ENCODE measurements around the gene AGAP1.

AGAP1 gene

GRCh38 chr2:235858881-235859280 is 365.0 kb downstream of the AGAP1 start:
- no peak for DNase-seq (ENCODE audit: low read depth in 1 of 2, low spot score in 1 of 2)

- DNase-seq (ENCODE audit: low read depth in 1 of 2, low spot score in 1 of 2), result no peak
These were observed 365.8 kb downstream of the AGAP1 start for GRCh38 chr2:235859651-235860050.

DNA sequence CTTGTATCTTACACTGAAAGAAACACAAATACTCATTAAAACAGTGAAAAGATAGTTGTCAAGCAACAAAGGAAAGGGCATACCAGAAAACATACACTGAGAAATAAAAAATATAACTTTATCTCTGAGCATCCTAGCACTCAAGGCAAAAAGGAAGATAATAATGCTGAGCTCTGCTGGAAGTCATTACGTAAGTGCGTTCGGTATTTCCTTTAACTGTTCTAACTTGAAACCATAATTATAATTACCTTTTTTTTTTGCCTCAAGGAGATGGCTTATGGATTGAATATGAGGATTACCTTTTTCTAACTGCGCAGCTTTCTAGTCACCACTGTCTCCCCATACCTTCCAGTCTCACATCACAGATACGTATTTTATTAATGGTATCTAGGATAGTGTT is 366.3 kb downstream of the AGAP1 start:
- no peak for DNase-seq (ENCODE audit: low read depth in 1 of 2, low spot score in 1 of 2)

DNA sequence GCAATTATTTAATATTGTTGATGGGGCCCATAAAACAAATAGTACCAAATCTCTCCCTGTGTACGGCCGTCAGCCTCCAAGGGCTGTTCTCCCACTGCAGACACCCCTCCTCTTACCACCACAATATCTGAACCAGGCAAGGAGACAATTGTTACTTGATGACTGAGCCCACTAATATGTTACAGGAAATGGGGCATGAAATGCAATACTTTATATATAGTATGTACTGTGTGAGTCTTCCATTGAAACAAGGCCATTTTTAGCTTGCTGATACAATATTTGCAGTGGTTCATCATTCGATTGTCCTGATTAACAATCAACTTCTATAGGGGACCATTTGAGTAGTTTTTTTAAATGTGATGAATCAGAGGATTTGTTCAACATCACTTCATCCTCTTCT is 367.0 kb downstream of the AGAP1 start:
- no peak for DNase-seq (ENCODE audit: low read depth in 1 of 2, low spot score in 1 of 2)

GRCh38 chr2:235861383-235861782 is 367.5 kb downstream of the AGAP1 start:
- no peak for DNase-seq (ENCODE audit: low read depth in 1 of 2, low spot score in 1 of 2)

DNA sequence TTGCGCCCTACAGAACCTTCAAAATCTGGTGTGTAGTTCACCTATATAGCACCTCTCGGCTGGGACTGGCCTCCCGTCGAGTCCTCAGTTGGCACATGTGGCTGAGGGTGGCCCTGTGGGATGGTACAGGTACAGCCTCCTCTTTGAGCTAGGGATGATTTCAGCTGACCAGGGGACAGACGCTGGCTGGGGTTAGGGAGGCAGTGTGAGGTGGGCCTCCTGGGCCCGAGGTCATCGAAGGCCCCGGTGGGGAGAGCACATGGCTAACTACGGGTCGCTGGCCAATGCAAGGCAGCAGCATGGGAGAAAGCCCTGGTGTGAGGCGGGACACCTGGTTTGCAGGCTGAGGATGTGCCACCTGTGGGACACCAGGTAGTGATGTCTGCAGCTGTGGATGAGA is 369.6 kb downstream of the AGAP1 start:
- no peak for DNase-seq (ENCODE audit: low read depth in 1 of 2, low spot score in 1 of 2)

DNA sequence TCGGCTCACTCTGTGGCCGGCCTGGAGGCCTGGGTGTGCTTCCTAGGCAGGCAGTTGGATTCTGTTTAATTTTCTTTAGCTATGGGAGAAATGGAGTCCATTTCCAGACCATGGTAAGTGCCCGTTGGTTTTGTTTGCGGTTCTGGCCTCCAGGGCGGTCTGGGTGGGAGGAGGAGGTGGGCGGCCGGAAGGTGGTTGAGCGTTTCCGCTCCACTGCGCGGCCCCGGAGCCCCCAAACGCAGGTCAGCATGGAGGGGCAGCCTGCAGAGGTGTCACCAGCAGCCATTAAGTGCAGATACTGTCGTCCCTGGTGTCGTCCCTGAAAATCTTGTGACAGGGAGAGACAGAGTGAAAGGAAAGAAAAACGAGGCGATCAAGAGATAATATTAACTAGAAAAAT is 370.5 kb downstream of the AGAP1 start:
- DNase-seq (ENCODE audit: low read depth in 1 of 2, low spot score in 1 of 2), result no peak

GRCh38 chr2:235864733-235865515 is 371.1 kb downstream of the AGAP1 start:
- DNase-seq (ENCODE audit: low read depth in 1 of 2, low spot score in 1 of 2), result no peak

- DNase-seq (ENCODE audit: low read depth in 1 of 2, low spot score in 1 of 2), result no peak
These were observed 372.5 kb downstream of the AGAP1 start for GRCh38 chr2:235866373-235866772.

GRCh38 chr2:235868224-235868623 is 374.4 kb downstream of the AGAP1 start:
- no peak for DNase-seq (ENCODE audit: low read depth in 1 of 2, low spot score in 1 of 2)

DNA sequence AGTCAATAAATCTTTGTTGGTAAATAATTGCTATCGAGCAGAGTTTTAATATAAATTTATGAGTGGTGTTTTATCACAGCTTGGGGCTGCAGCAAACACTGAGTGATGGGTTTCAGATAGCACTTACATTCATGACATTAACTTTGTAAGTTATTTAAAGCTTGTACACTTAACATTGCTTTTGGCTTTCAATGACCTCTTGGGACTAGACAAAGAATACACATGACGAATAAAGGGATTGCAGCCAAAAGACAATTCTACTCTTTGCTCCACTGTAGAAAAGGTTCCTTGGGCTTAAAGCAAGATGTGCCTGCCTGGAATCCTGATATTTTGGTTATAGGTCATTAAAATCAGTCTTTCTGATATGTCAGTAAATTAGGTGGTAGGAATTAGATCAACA is 374.8 kb downstream of the AGAP1 start:
- no peak for DNase-seq (ENCODE audit: low read depth in 1 of 2, low spot score in 1 of 2)

GRCh38 chr2:235870515-235870914 is 376.7 kb downstream of the AGAP1 start:
- DNase-seq (ENCODE audit: low read depth in 1 of 2, low spot score in 1 of 2), result no peak

DNA sequence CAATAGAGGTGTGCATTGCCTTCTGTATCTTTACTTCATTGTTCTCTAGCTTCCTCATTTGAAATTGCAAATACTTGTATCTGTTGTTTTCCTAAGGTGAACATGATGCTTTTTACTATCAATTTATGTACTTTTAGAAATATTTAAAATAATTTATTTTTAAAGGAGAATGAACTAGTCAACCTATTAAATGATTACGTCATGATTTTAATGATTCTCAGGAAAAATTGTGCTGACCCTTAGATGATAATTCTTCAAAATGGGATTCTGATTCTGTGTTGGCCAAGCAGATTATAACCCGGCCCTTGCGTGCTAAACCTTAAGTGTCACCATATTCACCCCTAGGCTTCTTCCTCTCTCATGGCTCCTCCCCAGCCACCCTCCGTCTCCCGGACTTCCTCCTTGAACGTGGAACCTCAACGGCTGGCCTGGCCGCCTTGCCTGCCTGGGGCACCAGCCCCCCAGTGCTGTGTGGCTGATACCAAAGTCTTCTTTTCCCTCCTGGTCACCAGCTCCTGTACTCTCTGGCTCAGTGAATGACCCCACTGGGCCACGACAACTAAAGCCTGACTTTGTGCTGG is 382.3 kb downstream of the AGAP1 start:
- no peak for DNase-seq (ENCODE audit: low read depth in 1 of 2, low spot score in 1 of 2)

- no peak for DNase-seq (ENCODE audit: low read depth in 1 of 2, low spot score in 1 of 2)
These were observed 383.5 kb downstream of the AGAP1 start for GRCh38 chr2:235877275-235877802.

DNA sequence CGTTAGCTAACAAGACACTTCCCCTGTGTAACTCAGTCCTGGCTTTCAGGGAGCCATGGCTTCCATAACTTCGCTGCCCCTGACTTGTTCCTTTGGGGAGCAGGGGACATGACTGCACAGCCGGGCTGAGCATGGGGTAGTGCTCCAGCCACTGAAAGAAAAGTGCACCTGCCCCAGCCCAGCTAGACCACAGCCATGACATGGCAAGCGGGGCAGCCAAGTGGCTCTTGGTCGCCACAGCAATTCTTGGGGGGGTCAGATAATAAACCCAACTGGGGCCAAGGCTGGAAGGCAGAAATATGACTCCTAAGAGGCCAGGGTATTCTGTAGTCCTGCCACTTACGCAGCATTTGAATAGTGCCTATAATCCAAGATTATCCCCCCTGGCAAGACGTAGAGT is 385.3 kb downstream of the AGAP1 start:
- DNase-seq (ENCODE audit: low read depth in 1 of 2, low spot score in 1 of 2), result no peak

DNA sequence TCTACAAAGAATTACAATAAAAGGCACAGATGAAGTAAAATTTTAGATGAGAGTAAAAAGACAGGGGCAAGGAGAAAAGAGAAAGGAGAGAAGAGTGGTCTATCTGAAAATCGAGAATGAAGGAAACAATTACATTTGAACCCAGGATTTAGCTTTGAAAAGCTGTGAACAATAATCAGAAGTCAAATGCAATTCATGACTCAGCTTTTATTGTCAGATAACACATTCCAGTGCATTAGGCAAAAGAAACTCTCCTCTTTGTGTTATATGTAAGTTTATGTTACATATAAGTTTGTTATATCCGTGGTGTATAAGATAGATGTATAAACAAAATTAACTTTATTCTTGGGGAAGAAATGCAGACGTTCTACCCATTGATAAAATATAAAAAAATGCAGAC is 389.8 kb downstream of the AGAP1 start:
- DNase-seq (ENCODE audit: low read depth in 1 of 2, low spot score in 1 of 2), result no peak

GRCh38 chr2:235889302-235889630 is 395.4 kb downstream of the AGAP1 start:
- DNase-seq (ENCODE audit: low read depth in 1 of 2, low spot score in 1 of 2), result no peak

DNA sequence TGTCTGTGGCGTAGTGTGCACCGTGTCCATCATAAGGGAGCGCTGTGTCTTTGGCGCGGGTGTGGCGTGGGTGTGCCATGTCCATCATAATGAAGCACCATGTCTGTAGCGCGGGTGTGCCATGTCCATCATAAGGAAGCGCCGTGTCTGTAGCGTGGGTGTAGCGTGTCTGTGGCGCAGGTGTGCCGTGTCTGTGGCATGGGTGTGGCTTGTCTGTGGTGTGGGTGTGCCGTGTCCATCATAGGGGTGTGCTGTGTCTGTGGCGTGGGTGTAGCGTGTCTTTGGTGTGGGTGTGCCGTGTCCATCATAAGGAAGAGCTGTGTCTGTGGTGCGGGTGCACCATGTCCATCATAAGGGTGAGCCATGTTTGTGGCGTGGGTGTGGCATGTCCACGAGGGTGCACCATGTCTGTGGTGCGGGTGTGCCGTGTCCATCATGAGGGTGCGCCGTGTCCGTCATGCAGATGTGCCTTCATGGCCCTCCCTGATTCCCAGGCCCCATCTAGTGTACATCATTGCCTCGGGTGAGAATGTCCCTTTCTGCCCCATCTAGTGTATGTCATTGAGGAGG is 399.4 kb downstream of the AGAP1 start:
- DNase-seq (ENCODE audit: low read depth in 1 of 2, low spot score in 1 of 2), result no peak

DNA sequence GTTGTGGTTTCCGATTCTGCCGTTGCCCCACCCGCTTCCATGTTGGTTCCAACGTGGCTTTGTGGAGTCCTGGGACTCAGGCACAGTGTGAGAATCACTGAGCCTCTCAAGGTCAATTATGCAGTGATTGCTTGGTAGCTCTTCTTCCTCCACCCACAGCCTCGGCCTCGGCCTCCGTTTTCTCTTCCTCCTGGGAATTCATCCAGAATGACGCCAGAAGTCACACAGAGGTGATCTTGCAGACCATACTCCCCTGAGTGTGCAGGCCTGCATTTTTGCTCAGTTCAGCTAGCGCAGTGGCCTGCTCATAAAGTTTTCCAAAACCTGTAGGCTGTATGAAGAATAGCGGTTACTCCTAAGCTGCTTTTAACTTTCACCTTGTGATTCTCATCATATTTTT is 401.0 kb downstream of the AGAP1 start:
- no peak for DNase-seq (ENCODE audit: low read depth in 1 of 2, low spot score in 1 of 2)

GRCh38 chr2:235896061-235896460 is 402.2 kb downstream of the AGAP1 start:
- DNase-seq (ENCODE audit: low read depth in 1 of 2, low spot score in 1 of 2), result no peak

GRCh38 chr2:235897992-235898391 is 404.1 kb downstream of the AGAP1 start:
- no peak for DNase-seq (ENCODE audit: low read depth in 1 of 2, low spot score in 1 of 2)

GRCh38 chr2:235898766-235899165 is 404.9 kb downstream of the AGAP1 start:
- no peak for DNase-seq (ENCODE audit: low read depth in 1 of 2, low spot score in 1 of 2)

DNA sequence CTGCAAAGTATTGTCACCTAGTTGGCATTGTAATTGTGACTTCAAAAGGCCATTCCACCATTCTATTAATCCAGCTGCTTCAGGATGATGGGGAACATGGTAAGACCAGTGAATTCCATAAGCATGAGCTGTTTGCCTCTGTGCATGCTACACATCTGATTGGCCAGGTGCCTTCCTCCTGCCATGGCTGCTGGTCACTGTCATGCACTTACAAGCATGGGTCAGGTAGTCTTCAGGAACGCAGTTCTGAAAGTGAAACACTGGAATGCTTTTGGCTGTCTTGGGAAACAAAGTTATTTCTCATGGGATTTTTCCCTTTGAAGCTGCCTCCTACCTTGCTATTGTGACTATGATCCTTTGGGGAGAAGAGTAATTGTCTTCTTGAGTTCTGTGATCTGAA is 406.8 kb downstream of the AGAP1 start:
- no peak for DNase-seq (ENCODE audit: low read depth in 1 of 2, low spot score in 1 of 2)
